SU-DHL-6 (cell line): ENCODE data around the gene ALDH16A1.

ENCODE experiments used
- CTCF ChIP-seq: fragments of 200-600 bp; sonication (generic); IDR thresholded peaks from one replicate; pipeline ENCODE4 v1.5.1; 2017; ENCODE audit warnings: antibody characterized with exemption, mild to moderate bottlenecking, low read length, moderate library complexity; ENCODE audit not compliant: insufficient read depth, poor library complexity, severe bottlenecking
- EZH2phosphoT487 ChIP-seq: fragments of 200-600 bp; sonication (generic), shearing (Covaris generic); conservative IDR thresholded peaks from 2 replicates; pipeline ENCODE4 v1.6.1; 2018; ENCODE audit warnings: mild to moderate bottlenecking, antibody characterized with exemption, low read length, moderate library complexity, mixed read lengths

- TF ChIP-seq CTCF, result no peak
- TF ChIP-seq EZH2phosphoT487, result no peak
These were observed 54.9 kb downstream of the ALDH16A1 start for GRCh38 chr19:49507803-49508494.
